Sciatic nerve (tissue), 2 donors: ENCODE measurements around the gene FBXW10B. TPM values are rescaled to one million over a fixed set of nuclear protein-coding genes. Genes with fewer than 3 reads are reported as not detected.
"Not testable (repeated sequence)": the region's sequence is repeated elsewhere in the genome, so short reads cannot be mapped to it uniquely, and the experiment has no call there.

ENCODE experiments used
- ATAC-seq: fragments of 200-7000 bp; cut with Tn5 transposase; one replicate; pipeline ENCODE4 v1.9.1; 2020; ENCODE audit warnings: mild to moderate bottlenecking, moderate library complexity
- DNase-seq: peaks from one replicate; pipeline ENCODE4 v3.0.0-alpha.2; 2020; ENCODE audit warnings: low spot score
- intact Hi-C: fragments of 100-400 bp; cut with DNase I; formaldehyde crosslinking; loops from one replicate; pipeline ENCODE4 v1.14.2; 2022
- total RNA-seq: library from RNA; stranded (reverse); fragmentation: NEBNext Ultra II Directional; extraction: Animal tissue kit (Norgen Biotek cat#: 25700); gene quantifications from one replicate; pipeline ENCODE4 v1.2.1, GENCODE V29; 2021
- donor health status: DM: no; HTN: no; CAD: no.
- donor health status: DM: no; HTN: no; CAD: no.

The FBXW10B gene
- total RNA-seq, 1 donor from 2014 or later: 0.94 TPM

DNA sequence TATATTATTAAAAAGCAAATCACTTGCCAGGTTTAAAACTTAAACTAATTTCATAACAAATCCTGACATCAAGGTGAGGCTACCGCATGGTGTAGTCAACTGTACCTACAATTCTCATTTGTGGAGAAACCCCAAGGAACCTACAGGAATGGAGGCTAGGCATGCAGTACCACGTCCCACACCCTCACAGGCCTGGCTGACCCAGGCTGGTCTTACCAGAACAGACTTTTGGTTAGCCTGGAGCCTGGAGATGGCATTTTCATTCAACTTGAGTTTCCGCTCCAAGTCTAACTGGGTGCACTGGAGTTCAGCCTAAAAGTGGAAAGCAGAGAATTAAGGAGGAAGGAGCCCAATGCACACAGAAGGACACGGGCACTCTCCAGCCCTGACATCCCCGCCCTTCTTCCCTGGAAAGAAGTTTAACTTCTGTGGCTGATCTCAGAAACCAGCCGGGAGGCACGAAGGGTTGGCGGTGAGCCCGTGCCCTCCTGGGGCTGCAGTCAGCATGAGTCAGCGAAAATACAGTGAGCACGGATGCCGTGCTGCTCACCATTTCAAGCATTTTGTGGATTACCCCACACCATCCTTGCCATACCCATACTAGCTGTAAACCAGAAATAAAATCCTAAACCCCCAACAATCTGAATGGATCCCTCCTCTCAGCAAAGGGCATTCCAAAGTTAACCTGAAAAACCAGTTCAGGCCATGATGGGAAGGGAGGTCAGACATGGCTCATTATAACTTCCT is 23.2 kb upstream of the FBXW10B start:
- intact Hi-C loops, DNase-seq, ATAC-seq: not testable (repeated sequence)

- ATAC-seq, intact Hi-C loops: not testable (repeated sequence)
These were observed 22.5 kb upstream of the FBXW10B start for GRCh38 chr17:15642014-15642413.

GRCh38 chr17:15630930-15631453 is 11.5 kb upstream of the FBXW10B start:
- intact Hi-C loops, DNase-seq, ATAC-seq: not testable (repeated sequence)

More at GRCh38 chr17:15642014-15642413, 22.5 kb upstream of the FBXW10B start:
- not testable (repeated sequence) for DNase-seq

DNA sequence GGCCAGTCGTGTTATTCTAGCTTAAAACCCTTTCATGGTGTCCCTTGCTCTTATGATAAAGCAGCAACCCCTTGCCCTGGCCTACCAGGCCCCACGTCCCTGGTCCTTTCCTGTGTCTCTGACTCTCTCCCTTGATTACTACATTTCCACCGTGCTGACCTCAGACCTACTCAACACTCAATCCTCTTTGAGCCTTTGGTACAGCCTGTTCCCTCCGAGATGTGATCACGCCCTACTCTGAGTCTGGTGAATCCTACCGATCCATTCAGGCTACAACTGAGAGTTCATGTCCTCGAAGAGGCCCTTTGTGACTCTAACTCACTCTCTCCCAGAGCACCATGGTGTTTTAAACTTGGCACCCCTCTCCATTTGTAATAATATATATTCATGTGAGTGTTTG is 10.5 kb upstream of the FBXW10B start:
- DNase-seq, intact Hi-C loops, ATAC-seq: not testable (repeated sequence)

DNA sequence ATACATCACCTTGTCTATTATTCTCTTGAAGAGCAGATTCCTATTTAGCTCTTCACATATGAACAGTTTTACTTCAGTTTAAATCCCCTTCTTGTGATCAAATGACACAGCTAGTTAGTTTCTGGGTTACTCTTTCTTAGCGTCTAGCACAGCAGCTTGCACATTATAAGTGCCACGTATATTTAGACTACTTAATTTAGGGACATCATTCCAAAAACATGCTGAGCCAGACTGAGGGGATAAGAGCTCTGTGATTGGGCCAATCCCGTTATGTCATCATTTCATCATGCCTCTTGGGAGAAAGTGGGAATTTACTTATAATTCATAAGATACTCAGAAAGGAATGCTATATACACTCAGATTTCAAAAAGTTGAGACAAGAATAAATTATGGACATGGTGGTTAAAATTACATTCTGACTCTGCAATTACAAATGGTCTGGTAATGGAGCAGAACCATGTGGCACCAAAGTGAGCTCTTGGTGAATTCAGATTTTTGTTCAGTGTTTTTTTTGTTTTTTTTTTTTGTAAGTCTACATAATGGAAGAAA is 4.2 kb upstream of the FBXW10B start:
- DNase-seq, ATAC-seq, intact Hi-C loops: not testable (repeated sequence)

DNA sequence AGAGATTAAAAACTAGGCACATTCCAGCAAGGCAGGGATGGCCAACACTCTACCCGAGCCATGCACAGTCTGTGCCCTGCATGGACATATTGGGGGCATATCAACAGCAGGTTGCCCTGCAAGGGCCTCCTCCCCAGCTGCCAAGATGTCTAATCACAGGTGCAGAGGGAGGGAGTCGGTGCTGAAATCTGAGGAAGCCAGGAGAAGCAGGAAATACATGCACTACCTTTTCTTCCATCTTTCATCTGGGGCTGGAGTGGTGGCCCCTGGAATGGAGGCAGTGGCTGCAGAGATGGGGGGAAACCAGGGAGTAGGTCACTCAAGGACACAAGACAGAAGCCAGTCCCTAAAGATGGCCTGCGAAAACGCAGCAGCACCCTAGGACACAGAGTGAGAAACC is 3.8 kb upstream of the FBXW10B start:
- intact Hi-C loops, ATAC-seq, DNase-seq: not testable (repeated sequence)

- intact Hi-C loops: not testable (repeated sequence)
These were observed 2.6 kb upstream of the FBXW10B start for GRCh38 chr17:15622124-15622523.

DNA sequence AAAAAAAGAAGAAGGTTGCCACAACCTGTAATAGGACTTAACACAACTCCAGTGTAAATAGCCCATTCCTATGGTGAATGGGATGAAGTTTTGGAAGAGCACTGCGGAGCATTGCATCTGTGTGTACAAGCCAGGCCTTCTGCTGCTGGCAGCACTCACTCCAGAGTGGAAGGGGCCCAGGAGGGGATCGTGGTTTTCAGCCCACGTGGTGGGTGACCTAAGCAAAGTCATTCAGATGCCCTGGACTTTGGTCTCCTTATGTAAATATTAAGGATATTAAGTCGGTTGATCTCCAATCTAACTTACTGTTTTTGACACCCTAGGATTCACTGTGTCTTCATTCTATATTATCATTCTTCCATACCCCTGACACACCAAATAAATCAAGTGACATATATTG is 2.7 kb downstream of the FBXW10B start:
- DNase-seq, ATAC-seq, intact Hi-C loops: not testable (repeated sequence)

More at GRCh38 chr17:15622124-15622523, 2.6 kb upstream of the FBXW10B start:
- not testable (repeated sequence) for DNase-seq, ATAC-seq

DNA sequence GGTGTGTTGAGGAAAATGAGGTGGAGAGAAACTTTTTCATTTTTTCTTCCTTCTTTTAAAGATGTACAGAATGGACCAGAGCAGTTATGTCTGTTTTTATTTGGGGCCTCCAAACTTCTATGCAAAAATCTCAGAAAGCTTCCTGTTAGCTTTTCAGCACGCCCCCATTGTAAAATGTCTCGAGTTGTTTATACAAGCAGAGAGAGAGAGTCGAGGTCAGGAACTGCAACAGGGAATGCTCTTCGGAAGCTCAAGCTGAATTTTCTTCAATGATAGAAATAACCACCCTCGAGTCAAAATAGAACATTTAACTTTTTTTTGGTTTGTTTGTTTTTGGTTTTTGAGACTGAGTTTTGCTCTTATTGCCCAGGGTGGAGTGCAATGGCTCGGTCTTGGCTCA is 3.7 kb downstream of the FBXW10B start:
- intact Hi-C loops: not testable (repeated sequence)

GRCh38 chr17:15613111-15613510 is 6.4 kb downstream of the FBXW10B start:
- intact Hi-C loops, DNase-seq, ATAC-seq: not testable (repeated sequence)

More for the DNA sequence above, 3.7 kb downstream of the FBXW10B start:
- not testable (repeated sequence) for ATAC-seq, DNase-seq

- DNase-seq, intact Hi-C loops, ATAC-seq: not testable (repeated sequence)
These were observed 26.5 kb downstream of the FBXW10B start for GRCh38 chr17:15592960-15593359.

DNA sequence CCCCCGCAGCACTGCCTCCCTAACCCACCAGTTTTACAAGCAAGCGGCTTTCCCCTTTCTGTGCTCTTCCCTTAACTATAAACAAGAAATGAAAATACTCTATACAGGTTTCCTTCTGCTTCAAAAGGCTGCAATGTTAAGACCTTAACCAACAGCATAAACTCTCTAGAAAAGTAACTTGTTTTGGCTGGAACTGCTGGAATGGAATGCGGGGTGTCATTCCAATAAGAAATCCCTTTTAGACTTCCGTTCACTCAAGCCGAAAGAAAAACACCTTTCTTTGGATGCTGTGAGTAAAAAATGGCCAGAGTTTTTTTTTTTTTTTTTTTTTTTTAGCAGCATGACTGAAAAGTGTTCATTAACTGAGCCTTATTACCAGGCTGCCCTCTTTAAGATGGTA is 27.5 kb downstream of the FBXW10B start:
- ATAC-seq, DNase-seq, intact Hi-C loops: not testable (repeated sequence)

DNA sequence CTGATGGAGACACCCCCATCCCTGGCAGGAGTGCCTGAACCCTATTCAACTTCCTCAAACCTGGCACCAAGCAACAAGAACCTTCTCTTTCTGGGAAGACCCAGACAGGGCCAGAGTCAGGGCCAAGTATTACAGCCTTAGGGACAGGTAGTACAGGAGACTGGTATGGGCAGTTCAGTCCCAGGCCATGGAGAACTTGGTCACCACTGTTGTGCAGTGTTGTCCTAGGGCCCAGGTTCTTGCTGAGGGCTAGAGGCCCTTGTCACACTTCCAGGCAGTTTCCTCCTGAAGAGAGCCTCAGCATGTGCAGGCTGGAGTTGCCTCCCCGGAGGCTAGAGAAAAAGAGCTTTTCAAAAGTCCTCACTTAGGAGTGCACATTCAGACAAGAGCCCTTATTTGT is 28.7 kb downstream of the FBXW10B start:
- intact Hi-C loops, ATAC-seq, DNase-seq: not testable (repeated sequence)

- intact Hi-C loops, ATAC-seq, DNase-seq: not testable (repeated sequence)
These were observed 29.7 kb downstream of the FBXW10B start for GRCh38 chr17:15589544-15590536.

GRCh38 chr17:15588017-15588416 is 31.5 kb downstream of the FBXW10B start:
- ATAC-seq, intact Hi-C loops, DNase-seq: not testable (repeated sequence)

DNA sequence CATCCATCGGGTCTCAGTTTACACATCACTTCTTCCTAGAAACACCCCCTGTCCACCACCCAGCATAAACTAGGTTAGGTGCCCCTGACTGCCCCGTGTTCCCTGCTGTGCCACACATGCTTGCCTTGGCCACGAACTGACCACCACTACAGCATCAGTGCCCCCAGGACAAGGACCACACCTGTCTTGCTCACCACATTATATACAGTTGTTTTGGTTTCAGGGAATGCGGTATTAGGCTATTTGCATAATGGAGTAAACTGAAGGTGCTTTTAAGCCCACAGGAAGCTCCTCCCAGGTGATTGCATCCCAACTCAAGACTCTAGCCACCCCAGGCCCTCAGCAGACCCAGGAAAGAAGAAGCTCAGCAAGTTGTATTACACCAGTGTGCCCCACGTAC is 36.2 kb downstream of the FBXW10B start:
- DNase-seq, ATAC-seq, intact Hi-C loops: not testable (repeated sequence)

GRCh38 chr17:15581462-15581861 is 38.0 kb downstream of the FBXW10B start:
- intact Hi-C loops, DNase-seq, ATAC-seq: not testable (repeated sequence)

- DNase-seq, intact Hi-C loops, ATAC-seq: not testable (repeated sequence)
These were observed 42.7 kb downstream of the FBXW10B start for GRCh38 chr17:15576848-15577247.
